CD4-positive, alpha-beta T cell (primary cell): ENCODE results near the gene KCTD10. TPM values are rescaled to one million over a fixed set of nuclear protein-coding genes. Genes with fewer than 3 reads are reported as not detected.

ENCODE experiments used
- ATAC-seq: fragments of 200-7000 bp; cut with Tn5 transposase; one replicate; pipeline ENCODE4 v1.10.0; 2022; ENCODE audit warnings: mild to moderate bottlenecking; ENCODE audit not compliant: poor library complexity
- CTCF ChIA-PET: fragments of 350-600 bp; sonication (Branson Sonifier 250); formaldehyde crosslinking; loops from one replicate; lab custom pipeline; 2021; ENCODE audit warnings: antibody characterized with exemption, inconsistent platforms; lab: Charles Lee
- POLR2A ChIA-PET: fragments of 350-600 bp; sonication (Branson Sonifier 250); formaldehyde crosslinking; loops from one replicate; lab custom pipeline; 2021; ENCODE audit warnings: antibody characterized with exemption, inconsistent platforms; lab: Charles Lee
- DNase-seq, 14 experiments: peaks; one replicate each; pipeline ENCODE4 v3.0.0-alpha.2; 2013 to 2020; ENCODE audit warnings: mixed read lengths in 2 of 14
- H3K27ac ChIP-seq, 2 donors: one replicate each; pipeline versions ENCODE4 v1.5.1 to v1.7.0; 2013; ENCODE audit warnings: low read length in 2 of 2, low read depth in 1 of 2, mild to moderate bottlenecking in 1 of 2
- H3K27me3 ChIP-seq, 2 experiments: 1 replicate in 1 of 2; 2 replicates in 1 of 2; pipeline versions ENCODE4 v1.6.1 to v1.7.0; 2013; ENCODE audit warnings: low read length in 2 of 2, control low read depth in 1 of 2, mild to moderate bottlenecking in 1 of 2, moderate library complexity in 1 of 2; ENCODE audit not compliant: insufficient read depth in 2 of 2, control insufficient read depth in 1 of 2
- H3K36me3 ChIP-seq: one replicate; pipeline ENCODE4 v1.6.1; 2013; ENCODE audit warnings: low read length, control low read depth; ENCODE audit not compliant: insufficient read depth
- H3K4me1 ChIP-seq: one replicate; pipeline ENCODE4 v1.6.1; 2013; ENCODE audit warnings: low read length, control low read depth; ENCODE audit not compliant: insufficient read depth
- H3K4me3 ChIP-seq: one replicate; pipeline ENCODE4 v1.5.1; 2013; ENCODE audit warnings: mild to moderate bottlenecking, low read length, moderate library complexity
- H3K9me3 ChIP-seq, 2 experiments: 1 replicate in 1 of 2; 2 replicates in 1 of 2; pipeline versions ENCODE4 v1.6.1 to v1.7.0; 2013; ENCODE audit warnings: low read length in 2 of 2, mild to moderate bottlenecking in 2 of 2, control low read depth in 1 of 2, moderate library complexity in 1 of 2; ENCODE audit not compliant: control insufficient read depth in 1 of 2, insufficient read depth in 1 of 2
- H3K27ac Mint-ChIP-seq: one replicate; pipeline ENCODE4 v1.8.0; 2020; ENCODE audit warnings: mixed read lengths
- H3K27me3 Mint-ChIP-seq: one replicate; pipeline ENCODE4 v1.8.0; 2021; ENCODE audit warnings: mixed read lengths
- H3K36me3 Mint-ChIP-seq: one replicate; pipeline ENCODE4 v1.8.0; 2021; ENCODE audit warnings: low read depth, mixed read lengths
- H3K4me1 Mint-ChIP-seq: one replicate; pipeline ENCODE4 v1.8.0; 2021; ENCODE audit warnings: low read depth, mixed read lengths
- H3K4me3 Mint-ChIP-seq: one replicate; pipeline ENCODE4 v1.8.0; 2020; ENCODE audit warnings: mild to moderate bottlenecking, mixed read lengths
- H3K9me3 Mint-ChIP-seq: one replicate; pipeline ENCODE4 v1.8.0; 2020; ENCODE audit warnings: mixed read lengths
- CTCF ChIP-seq: fragments of 200-600 bp; IDR thresholded peaks from one replicate; pipeline ENCODE4 v1.8.0; 2022; ENCODE audit warnings: antibody characterized with exemption, mild to moderate bottlenecking
- intact Hi-C, 2 experiments: fragments of 100-400 bp; cut with DNase I in 1 of 2; cut with micrococcal nuclease in 1 of 2; formaldehyde crosslinking; loops; one replicate each; pipeline versions ENCODE4 v1.15.1 to v1.9.0; 2023 to 2025; cut with DNase I, micrococcal nuclease
- total RNA-seq, 174 experiments: library from RNA in 2 of 174; stranded (reverse) in 2 of 174; gene quantifications; one replicate each; pipeline ENCODE4 v1.2.3 and lab custom pipeline; 2021 to 2026

Gene KCTD10
- total RNA-seq, 2 experiments from 2014 or later: 24.2 to 26.1 TPM

- Histone ChIP-seq H3K4me3 (no peak overlapping the region), H3K36me3 (peaks cover 96% of the 10 kb centered on the region), H3K27me3 (no peaks in the 10 kb centered on the region), H3K9me3 (no peaks in the 10 kb centered on the region), H3K4me1 (no peaks in the 10 kb centered on the region), H3K27ac (no peak overlapping the region)
- ChIA-PET POLR2A (no interaction called here), CTCF (no interaction called here)
- DNase-seq (no peak), ATAC-seq (no peak)
- intact Hi-C loops: no loop called here
- Mint-ChIP-seq H3K27me3 (no peaks in the 10 kb centered on the region), H3K9me3 (no peaks in the 10 kb centered on the region), H3K27ac (no peak overlapping the region), H3K36me3 (peaks cover 92% of the 10 kb centered on the region), H3K4me1 (no peaks in the 10 kb centered on the region), H3K4me3 (no peak overlapping the region)
- no peak for TF ChIP-seq CTCF
Measured at GRCh38 chr12:109489016-109489954, 12.2 kb upstream of the KCTD10 start.

- Histone ChIP-seq H3K9me3 (no peaks in the 10 kb centered on the region), H3K4me3 (no peak overlapping the region), H3K36me3 (peaks cover 96% of the 10 kb centered on the region), H3K4me1 (no peaks in the 10 kb centered on the region), H3K27me3 (no peaks in the 10 kb centered on the region), H3K27ac (no peak overlapping the region)
- Mint-ChIP-seq H3K27ac (no peak overlapping the region), H3K27me3 (no peaks in the 10 kb centered on the region), H3K4me1 (no peaks in the 10 kb centered on the region), H3K36me3 (peaks cover 91% of the 10 kb centered on the region), H3K9me3 (no peaks in the 10 kb centered on the region), H3K4me3 (no peak overlapping the region)
- ATAC-seq (no peak), DNase-seq (no peak)
- no peak for TF ChIP-seq CTCF
- intact Hi-C loops: no loop called here
- CTCF ChIA-PET: no interaction called here
- POLR2A ChIA-PET: no interaction called here
Measured at GRCh38 chr12:109488051-109488665, 11.1 kb upstream of the KCTD10 start.

GRCh38 chr12:109487181-109488050 lies 10.3 kb upstream of the KCTD10 start:
- Mint-ChIP-seq H3K4me1 (no peaks in the 10 kb centered on the region), H3K27ac (no peak overlapping the region), H3K4me3 (no peak overlapping the region), H3K36me3 (peaks cover 90% of the 10 kb centered on the region), H3K9me3 (no peaks in the 10 kb centered on the region), H3K27me3 (no peaks in the 10 kb centered on the region)
- Histone ChIP-seq H3K4me1 (no peaks in the 10 kb centered on the region), H3K27ac (no peak overlapping the region), H3K36me3 (peaks cover 95% of the 10 kb centered on the region), H3K4me3 (no peak overlapping the region), H3K9me3 (no peaks in the 10 kb centered on the region), H3K27me3 (no peaks in the 10 kb centered on the region)
- ChIA-PET CTCF (no interaction called here), POLR2A (no interaction called here)
- TF ChIP-seq CTCF: no peak
- ATAC-seq (no peak), DNase-seq (no peak)
- intact Hi-C loops: no loop called here
